ENCODE data around the gene FBXL20.

The FBXL20 gene

GRCh38 chr17:39208136-39208535 is 193.3 kb downstream of the FBXL20 start:
- H3K4me3 ChIP-seq (replicated peaks in 1 of 2; ENCODE audit: low read depth in 2 of 2, low read length in 2 of 2) = no peak overlapping the region
- no peak for DNase-seq (ENCODE audit: low read depth in 2 of 2)
- no peak for TF ChIP-seq CTCF (IDR thresholded peaks at IDR 0.05; ENCODE audit: low read depth, low read length)

- TF ChIP-seq CTCF (IDR thresholded peaks at IDR 0.05; ENCODE audit: low read depth, low read length) = no peak
- H3K4me3 ChIP-seq (replicated peaks in 1 of 2; ENCODE audit: low read depth in 2 of 2, low read length in 2 of 2) = no peak overlapping the region
- DNase-seq (ENCODE audit: low read depth in 2 of 2) = no peak
Observed at GRCh38 chr17:39205112-39205526, 196.3 kb downstream of the FBXL20 start.

GRCh38 chr17:39204245-39204644 is 197.2 kb downstream of the FBXL20 start:
- no peak for DNase-seq (ENCODE audit: low read depth in 2 of 2)
- H3K4me3 ChIP-seq (replicated peaks in 1 of 2; ENCODE audit: low read depth in 2 of 2, low read length in 2 of 2) = no peak overlapping the region
- TF ChIP-seq CTCF (IDR thresholded peaks at IDR 0.05; ENCODE audit: low read depth, low read length) = no peak

Data from cardiac fibroblast (primary cell).